Endothelial cell (in vitro differentiated cells): ENCODE data around the gene MFGE8. TPM values are rescaled to one million over a fixed set of nuclear protein-coding genes. Genes with fewer than 3 reads are reported as not detected.

Source experiments
- DNase-seq: peaks from one replicate; pipeline ENCODE4 v3.0.0; 2021; ENCODE audit warnings: low spot score
- H3K27ac Mint-ChIP-seq: one replicate; pipeline ENCODE4 v1.8.0; 2021; ENCODE audit warnings: mixed read lengths, inconsistent platforms; ENCODE audit not compliant: unreplicated experiment
- H3K27me3 Mint-ChIP-seq: one replicate; pipeline ENCODE4 v1.8.0; 2021; ENCODE audit warnings: mild to moderate bottlenecking, moderate library complexity, mixed read lengths, inconsistent platforms; ENCODE audit not compliant: unreplicated experiment
- H3K36me3 Mint-ChIP-seq: one replicate; pipeline ENCODE4 v1.8.0; 2021; ENCODE audit warnings: mild to moderate bottlenecking, low read depth, mixed read lengths, inconsistent platforms; ENCODE audit not compliant: unreplicated experiment
- H3K4me1 Mint-ChIP-seq: one replicate; pipeline ENCODE4 v1.8.0; 2021; ENCODE audit warnings: mild to moderate bottlenecking, mixed read lengths, inconsistent platforms; ENCODE audit not compliant: unreplicated experiment
- H3K4me3 Mint-ChIP-seq: one replicate; pipeline ENCODE4 v1.8.0; 2021; ENCODE audit warnings: mild to moderate bottlenecking, mixed read lengths, inconsistent platforms; ENCODE audit not compliant: unreplicated experiment
- H3K9me3 Mint-ChIP-seq: one replicate; pipeline ENCODE4 v1.8.0; 2021; ENCODE audit warnings: mixed read lengths, inconsistent platforms; ENCODE audit not compliant: unreplicated experiment
- total RNA-seq: library from RNA; stranded (reverse); fragmentation: NEBNext Ultra II Directional; extraction: Animal tissue kit (Norgen Biotek cat#: 25700); gene quantifications from one replicate; pipeline ENCODE4 v1.2.1, GENCODE V29; 2021; ENCODE audit not compliant: unreplicated experiment
- TF ChIP-seq, protein P1 (sequence below): fragments of 200-600 bp; sonication (generic); IDR thresholded peaks from one replicate; pipeline ENCODE4 v1.5.0; 2021; ENCODE audit warnings: antibody characterized with exemption; ENCODE audit not compliant: unreplicated experiment

The MFGE8 gene
- total RNA-seq, 1 donor from 2014 or later = 113 TPM

DNA sequence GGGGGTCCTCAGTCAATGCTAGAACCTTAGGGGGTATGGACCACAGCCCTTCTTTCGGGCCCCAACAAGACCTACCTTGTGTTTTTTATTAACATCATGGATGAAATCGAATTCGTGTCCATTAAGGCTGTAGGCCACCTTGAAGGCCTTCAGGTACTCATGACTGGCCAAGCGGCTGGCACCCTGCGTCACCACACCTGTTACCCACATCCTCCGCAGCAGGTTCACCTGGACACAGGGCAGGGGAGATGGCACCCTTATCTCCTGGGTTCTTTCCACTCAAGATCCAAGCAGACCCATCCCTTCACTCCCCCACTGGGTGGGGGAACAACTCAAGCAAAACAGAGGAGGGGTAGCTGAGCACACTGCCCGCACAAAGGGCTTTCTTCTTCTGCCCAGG lies 6.6 kb downstream of the MFGE8 start:
- Mint-ChIP-seq H3K4me1 (peaks cover 20% of the 10 kb centered on the region), H3K27ac (no peak overlapping the region), H3K9me3 (no peaks in the 10 kb centered on the region), H3K36me3 (peaks cover 32% of the 10 kb centered on the region), H3K27me3 (peaks cover 13% of the 10 kb centered on the region), H3K4me3 (no peak overlapping the region)
- TF ChIP-seq, protein P1, sequence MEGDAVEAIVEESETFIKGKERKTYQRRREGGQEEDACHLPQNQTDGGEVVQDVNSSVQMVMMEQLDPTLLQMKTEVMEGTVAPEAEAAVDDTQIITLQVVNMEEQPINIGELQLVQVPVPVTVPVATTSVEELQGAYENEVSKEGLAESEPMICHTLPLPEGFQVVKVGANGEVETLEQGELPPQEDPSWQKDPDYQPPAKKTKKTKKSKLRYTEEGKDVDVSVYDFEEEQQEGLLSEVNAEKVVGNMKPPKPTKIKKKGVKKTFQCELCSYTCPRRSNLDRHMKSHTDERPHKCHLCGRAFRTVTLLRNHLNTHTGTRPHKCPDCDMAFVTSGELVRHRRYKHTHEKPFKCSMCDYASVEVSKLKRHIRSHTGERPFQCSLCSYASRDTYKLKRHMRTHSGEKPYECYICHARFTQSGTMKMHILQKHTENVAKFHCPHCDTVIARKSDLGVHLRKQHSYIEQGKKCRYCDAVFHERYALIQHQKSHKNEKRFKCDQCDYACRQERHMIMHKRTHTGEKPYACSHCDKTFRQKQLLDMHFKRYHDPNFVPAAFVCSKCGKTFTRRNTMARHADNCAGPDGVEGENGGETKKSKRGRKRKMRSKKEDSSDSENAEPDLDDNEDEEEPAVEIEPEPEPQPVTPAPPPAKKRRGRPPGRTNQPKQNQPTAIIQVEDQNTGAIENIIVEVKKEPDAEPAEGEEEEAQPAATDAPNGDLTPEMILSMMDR = no peak
- DNase-seq = no peak

DNA sequence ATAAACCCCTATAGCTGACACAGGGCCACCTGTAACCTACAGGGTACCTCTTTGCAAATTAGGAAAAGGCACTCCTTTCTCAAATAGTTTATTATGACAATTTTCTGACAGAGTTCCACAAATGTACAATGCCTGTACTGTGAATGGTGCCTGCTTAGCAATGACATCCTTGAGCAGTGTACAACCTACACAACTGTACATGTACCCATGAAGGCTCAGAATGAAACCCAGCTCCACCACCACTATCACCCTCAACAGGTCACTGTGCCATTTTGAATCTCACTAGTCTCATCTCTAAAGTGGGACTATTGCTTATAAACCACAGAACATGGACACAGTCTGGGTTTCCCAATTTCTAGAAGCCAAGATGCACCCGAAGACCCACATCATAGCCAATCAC lies 7.0 kb downstream of the MFGE8 start:
- H3K4me3 Mint-ChIP-seq = peak overlapping the region; percentile 31
- DNase-seq = no peak
- TF ChIP-seq, protein P1 = no peak
- H3K36me3 Mint-ChIP-seq = peaks cover 34% of the 10 kb centered on the region
- H3K27ac Mint-ChIP-seq = no peak overlapping the region
- H3K9me3 Mint-ChIP-seq = no peaks in the 10 kb centered on the region
- peaks cover 14% of the 10 kb centered on the region for H3K27me3 Mint-ChIP-seq
- peaks cover 21% of the 10 kb centered on the region for H3K4me1 Mint-ChIP-seq

DNA sequence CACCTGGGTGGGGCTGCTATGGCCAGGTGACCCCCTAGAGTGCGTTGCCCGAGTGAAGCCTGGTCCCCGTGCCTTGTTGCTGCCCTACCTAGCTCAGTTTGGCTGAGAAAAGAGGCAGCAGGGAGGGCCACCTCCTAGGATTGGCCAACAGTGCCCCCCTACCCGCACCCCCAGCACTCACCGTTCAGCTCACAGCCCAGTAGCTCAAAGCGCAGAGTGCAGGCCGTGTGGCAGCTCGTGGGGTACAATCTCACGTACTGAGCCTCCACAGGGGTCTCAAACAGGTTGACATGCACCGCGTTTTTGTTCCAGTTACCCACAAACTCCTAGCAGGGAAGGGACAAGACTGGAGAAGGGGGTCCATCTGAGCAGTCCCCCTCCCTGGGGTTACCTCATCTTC lies 7.6 kb downstream of the MFGE8 start:
- no peak for DNase-seq
- Mint-ChIP-seq H3K4me3 (no peak overlapping the region), H3K4me1 (peaks cover 19% of the 10 kb centered on the region), H3K27ac (no peak overlapping the region), H3K36me3 (peaks cover 36% of the 10 kb centered on the region), H3K9me3 (no peaks in the 10 kb centered on the region), H3K27me3 (peaks cover 13% of the 10 kb centered on the region)
- TF ChIP-seq, protein P1 = no peak

DNA sequence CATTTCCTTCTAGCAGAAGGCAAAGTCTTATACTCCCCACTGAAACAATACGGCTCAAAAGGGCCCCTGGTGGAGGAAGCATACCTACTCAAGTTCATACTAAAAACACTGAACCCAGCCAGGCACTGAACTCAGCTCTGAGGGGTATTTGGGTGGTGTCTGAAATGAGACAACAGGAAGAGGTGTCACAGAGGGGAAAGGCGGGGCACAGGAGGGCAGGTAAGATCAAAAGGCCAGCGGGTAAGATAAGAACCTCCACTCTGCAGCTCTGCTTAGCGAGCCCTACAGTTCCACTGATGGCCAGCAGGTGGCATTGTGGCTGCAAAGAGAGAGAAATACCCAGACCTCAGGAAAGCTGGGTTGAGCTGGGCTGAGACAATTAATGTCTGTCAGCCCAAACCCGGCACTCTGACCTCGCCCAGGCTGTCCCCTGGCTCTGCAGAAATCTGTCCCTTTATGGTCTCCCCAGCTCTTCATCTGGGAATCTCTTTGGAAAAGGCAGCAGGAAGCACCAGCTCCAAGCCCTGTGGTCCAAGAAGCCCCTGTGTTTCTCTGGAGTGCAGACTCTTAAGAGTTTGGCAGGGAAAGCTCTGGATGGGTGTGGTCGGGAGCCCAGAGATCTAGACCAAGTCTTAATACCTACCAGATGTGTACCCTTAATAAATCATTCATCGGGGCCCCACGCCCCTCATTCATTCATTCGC lies 8.4 kb downstream of the MFGE8 start:
- TF ChIP-seq, protein P1 = peak; percentile 97
- Mint-ChIP-seq H3K27ac (no peak overlapping the region), H3K4me3 (no peak overlapping the region), H3K27me3 (peaks cover 13% of the 10 kb centered on the region), H3K9me3 (no peaks in the 10 kb centered on the region), H3K36me3 (peaks cover 31% of the 10 kb centered on the region), H3K4me1 (peaks cover 14% of the 10 kb centered on the region)
- peak; percentile 83 for DNase-seq

DNA sequence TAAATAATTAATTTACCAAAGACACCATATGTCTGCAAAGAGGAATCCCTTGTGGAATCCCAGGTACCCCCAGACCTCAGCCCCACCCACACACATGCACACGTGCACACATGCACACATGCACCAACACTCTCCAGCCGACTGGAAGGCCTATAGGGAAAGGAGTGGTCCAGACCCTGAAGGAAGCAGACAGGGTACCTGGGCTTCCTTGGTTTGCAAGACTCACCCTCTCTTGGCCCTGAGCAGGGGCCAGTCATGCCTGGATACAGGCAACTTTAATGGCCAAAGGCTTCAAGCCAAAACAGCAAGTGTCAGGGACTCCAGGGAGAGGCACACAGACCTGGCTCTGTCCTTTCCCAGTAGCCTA lies 8.9 kb downstream of the MFGE8 start:
- TF ChIP-seq, protein P1 = no peak
- Mint-ChIP-seq H3K36me3 (peaks cover 28% of the 10 kb centered on the region), H3K9me3 (no peaks in the 10 kb centered on the region), H3K27ac (no peak overlapping the region), H3K4me1 (peaks cover 14% of the 10 kb centered on the region), H3K27me3 (peaks cover 13% of the 10 kb centered on the region), H3K4me3 (no peak overlapping the region)
- no peak for DNase-seq
